Fibroblast of the aortic adventitia (primary cell): ENCODE data around the gene EXOC7. TPM values are rescaled to one million over a fixed set of nuclear protein-coding genes. Genes with fewer than 3 reads are reported as not detected.

ENCODE experiments used
- DNase-seq: peaks from one replicate; pipeline ENCODE4 v3.0.0-alpha.2; 2010; ENCODE audit warnings: low read depth
- H3K4me3 ChIP-seq: 2 replicates; pipeline ENCODE4 v1.5.1; 2011; ENCODE audit warnings: low read depth, mild to moderate bottlenecking, control low read depth, low read length, moderate library complexity
- total RNA-seq: library from RNA; depleted of rRNA; stranded (reverse); fragments of >200 nt; gene quantifications from 2 replicates; pipeline ENCODE4 v1.2.3, GENCODE V29; 2012; ENCODE audit warnings: low replicate concordance
- TF ChIP-seq, protein P1 (sequence below): IDR thresholded peaks from 2 replicates; pipeline ENCODE4 v1.5.1; 2011; ENCODE audit warnings: mild to moderate bottlenecking, low read length, control low read depth, inconsistent platforms; ENCODE audit not compliant: insufficient read depth

The EXOC7 gene
- total RNA-seq, 1 donor, result 88.5 TPM

GRCh38 chr17:76090517-76091129, 13.0 kb downstream of the EXOC7 start:
- no peak overlapping the region for H3K4me3 ChIP-seq
- no peak for DNase-seq
- TF ChIP-seq, protein P1, sequence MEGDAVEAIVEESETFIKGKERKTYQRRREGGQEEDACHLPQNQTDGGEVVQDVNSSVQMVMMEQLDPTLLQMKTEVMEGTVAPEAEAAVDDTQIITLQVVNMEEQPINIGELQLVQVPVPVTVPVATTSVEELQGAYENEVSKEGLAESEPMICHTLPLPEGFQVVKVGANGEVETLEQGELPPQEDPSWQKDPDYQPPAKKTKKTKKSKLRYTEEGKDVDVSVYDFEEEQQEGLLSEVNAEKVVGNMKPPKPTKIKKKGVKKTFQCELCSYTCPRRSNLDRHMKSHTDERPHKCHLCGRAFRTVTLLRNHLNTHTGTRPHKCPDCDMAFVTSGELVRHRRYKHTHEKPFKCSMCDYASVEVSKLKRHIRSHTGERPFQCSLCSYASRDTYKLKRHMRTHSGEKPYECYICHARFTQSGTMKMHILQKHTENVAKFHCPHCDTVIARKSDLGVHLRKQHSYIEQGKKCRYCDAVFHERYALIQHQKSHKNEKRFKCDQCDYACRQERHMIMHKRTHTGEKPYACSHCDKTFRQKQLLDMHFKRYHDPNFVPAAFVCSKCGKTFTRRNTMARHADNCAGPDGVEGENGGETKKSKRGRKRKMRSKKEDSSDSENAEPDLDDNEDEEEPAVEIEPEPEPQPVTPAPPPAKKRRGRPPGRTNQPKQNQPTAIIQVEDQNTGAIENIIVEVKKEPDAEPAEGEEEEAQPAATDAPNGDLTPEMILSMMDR, result no peak

DNA sequence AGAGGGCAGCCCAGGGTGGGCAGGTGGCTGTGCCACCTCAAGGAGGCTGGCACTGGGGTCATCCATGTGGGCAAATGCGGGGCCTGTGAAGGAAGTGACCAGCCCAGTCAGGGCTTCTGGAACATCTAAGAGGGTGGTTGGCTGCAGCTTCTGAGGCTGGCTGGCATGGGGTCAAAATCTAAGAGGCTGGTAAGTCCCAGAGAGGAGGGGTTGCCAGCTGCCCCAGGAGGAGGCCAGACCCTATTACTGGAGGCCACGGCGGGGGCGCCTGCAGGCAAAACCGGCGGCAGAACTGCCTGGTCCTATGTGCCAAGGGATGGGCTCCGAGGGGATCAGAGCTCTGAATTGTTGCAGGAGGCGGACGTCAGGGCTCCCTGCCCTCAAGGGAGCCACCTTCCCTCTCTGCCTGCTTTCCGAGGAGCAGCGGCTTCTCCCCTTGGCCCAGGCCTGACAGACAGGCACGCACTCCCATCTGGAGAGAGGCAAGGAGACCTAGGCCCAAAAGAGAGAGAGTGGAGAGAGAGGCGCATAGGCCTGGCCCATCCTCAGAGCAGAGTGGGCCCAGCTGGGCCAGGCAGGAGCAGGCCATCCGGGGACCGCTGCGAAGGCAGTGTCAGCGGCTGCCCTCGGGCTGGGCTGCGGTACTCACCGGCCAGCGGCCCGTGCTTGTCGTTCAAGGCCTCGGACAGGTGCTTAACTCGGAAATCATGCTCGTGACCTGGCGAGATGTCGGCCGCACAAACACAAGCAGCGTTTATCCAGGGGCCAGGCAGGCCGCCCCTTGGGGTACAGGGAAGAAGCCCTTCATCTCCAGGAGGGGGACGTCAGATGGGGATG, 13.7 kb downstream of the EXOC7 start:
- H3K4me3 ChIP-seq, result no peak overlapping the region
- no peak for DNase-seq
- TF ChIP-seq, protein P1, result no peak

GRCh38 chr17:76088868-76089576, 14.6 kb downstream of the EXOC7 start:
- TF ChIP-seq, protein P1, result no peak
- no peak for DNase-seq
- H3K4me3 ChIP-seq, result no peak overlapping the region

GRCh38 chr17:76088041-76088867, 15.3 kb downstream of the EXOC7 start:
- TF ChIP-seq, protein P1, result no peak

GRCh38 chr17:76087531-76087930, 16.1 kb downstream of the EXOC7 start:
- TF ChIP-seq, protein P1, result no peak
- no peak overlapping the region for H3K4me3 ChIP-seq
- no peak for DNase-seq

More at GRCh38 chr17:76088041-76088867, 15.3 kb downstream of the EXOC7 start:
- no peak for DNase-seq
- no peak overlapping the region for H3K4me3 ChIP-seq

DNA sequence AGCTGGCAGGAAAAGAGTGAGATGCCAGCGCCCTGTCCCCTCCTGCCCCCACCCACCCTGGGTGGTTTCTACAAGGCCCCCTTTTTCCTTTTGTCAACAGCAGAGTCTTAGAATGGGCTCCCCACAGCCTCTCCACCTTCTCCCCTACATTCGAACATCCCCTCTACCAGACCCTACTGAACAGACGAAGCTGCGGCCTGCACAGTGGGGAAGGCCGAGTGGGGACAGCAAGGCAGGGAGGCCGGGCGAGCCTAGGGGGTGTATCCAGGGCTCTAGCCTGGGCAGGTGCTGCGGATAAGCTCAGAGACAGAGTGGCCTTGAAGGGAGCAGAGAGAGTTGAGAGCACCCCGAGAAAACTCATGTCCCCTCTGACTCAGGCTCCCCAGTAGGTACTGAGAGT, 17.2 kb downstream of the EXOC7 start:
- no peak for DNase-seq
- H3K4me3 ChIP-seq, result no peak overlapping the region
- TF ChIP-seq, protein P1, result no peak
